ENCODE data around the gene SZT2.

The SZT2 gene

DNA sequence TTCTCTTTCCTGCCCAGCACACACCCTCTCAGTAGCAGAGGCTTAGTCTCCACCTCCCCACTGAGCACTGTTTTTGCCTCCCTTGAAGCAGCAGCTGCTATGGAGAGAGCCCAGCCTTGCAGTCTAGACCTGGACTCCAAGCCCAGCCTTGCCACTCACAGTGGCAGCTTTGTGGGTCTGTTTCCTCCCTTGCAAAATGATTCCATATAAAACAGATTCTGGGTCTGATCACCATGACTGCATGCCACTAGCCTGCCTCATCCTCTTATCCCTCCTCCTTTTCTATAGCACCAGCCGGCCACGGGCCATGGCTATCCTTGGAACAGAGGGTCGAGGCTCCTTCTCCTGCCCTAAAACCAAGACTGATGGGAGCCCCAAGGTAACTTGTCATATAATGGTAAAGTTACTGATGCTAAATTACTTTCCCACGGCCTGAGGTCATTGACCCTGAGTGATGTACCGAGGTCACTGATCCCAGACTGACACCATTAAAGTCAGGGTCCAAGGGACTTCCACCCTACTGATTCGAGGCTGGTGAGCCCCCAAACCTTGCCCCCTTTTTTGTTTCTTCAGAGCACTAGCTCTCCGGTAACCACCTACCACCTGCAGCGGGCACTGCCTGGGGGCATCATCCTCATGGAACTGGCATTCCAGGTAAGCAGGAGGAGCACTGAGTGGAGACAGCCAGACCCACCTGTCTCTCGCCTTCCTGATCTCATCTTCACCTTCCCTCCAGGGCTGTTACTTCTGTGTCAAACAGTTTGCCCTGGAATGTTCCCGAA lies 56.1 kb downstream of the SZT2 start:
- H3K9me3 Mint-ChIP-seq (ENCODE audit: low read depth), result no peaks in the 10 kb centered on the region
- H3K27ac Mint-ChIP-seq, result no peak overlapping the region
- peaks cover 3% of the 10 kb centered on the region for H3K36me3 Mint-ChIP-seq
- H3K4me3 Mint-ChIP-seq, result no peak overlapping the region
- no peaks in the 10 kb centered on the region for H3K4me1 Mint-ChIP-seq (ENCODE audit: low read depth)
- H3K27me3 Mint-ChIP-seq, result no peaks in the 10 kb centered on the region

DNA sequence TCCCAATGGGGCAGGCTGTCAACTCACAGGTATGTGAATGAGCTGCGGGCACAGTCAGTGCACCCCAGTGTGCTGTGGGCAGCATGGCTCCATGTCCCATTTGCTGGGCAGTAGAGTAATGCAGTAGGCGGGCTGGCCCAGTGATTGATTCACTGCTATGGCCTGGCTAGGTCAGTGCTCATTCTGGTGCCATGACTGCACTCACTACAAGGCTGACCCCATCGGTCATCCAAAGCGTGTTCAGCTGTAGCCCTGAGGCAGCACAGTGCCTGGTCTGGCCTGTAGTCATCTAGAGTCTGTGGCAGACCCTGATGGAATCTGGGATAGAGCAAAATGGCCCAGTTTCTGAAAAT lies 56.7 kb downstream of the SZT2 start:
- H3K4me1 Mint-ChIP-seq (ENCODE audit: low read depth), result no peaks in the 10 kb centered on the region
- H3K9me3 Mint-ChIP-seq (ENCODE audit: low read depth), result no peaks in the 10 kb centered on the region
- H3K36me3 Mint-ChIP-seq, result peaks cover 4% of the 10 kb centered on the region
- H3K27me3 Mint-ChIP-seq, result no peaks in the 10 kb centered on the region
- no peak overlapping the region for H3K27ac Mint-ChIP-seq
- no peak overlapping the region for H3K4me3 Mint-ChIP-seq

DNA sequence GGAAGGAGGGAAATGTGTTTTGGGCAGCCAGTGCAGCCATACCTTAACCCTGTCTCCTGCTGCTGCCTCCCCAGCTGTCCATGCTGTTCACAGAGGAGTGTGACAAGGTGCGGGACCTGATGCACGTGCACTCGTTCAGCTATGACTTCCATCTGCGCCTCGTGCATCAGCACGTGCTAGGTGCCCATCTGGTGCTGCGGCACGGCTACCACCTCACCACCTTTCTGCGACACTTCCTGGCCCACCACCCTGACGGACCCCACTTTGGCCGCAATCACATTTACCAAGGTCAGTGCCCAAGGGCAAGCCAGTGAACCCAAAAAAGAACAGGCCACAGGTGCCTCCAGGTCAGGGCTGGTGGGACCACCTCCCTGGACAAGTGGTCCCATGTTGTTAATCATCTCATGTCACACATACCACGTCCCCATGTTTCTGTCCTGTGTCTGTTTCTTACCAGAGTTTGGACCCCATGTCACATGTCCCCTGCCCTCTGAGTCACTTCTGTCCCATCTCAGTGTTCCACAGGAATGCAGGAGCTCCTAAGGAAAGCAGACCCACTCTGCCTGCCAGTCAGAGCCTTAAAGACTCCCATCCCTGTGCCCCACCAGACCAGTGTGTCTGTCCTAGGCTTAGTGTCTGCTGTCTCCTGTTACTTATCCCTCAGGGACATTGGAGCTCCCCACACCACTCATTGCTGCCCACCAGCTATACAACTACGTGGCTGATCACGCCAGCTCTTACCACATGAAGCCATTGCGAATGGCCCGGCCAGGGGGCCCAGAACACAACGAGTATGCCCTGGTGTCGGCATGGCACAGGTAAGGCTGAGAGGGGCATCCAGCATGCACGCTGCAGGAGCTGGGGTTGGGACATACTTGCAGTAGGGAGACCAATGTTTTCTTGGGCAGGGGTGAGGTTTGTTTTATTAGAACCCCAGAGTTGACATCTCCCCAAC lies 57.5 kb downstream of the SZT2 start:
- no peak overlapping the region for H3K27ac Mint-ChIP-seq
- no peak overlapping the region for H3K4me3 Mint-ChIP-seq
- no peaks in the 10 kb centered on the region for H3K9me3 Mint-ChIP-seq (ENCODE audit: low read depth)
- no peaks in the 10 kb centered on the region for H3K27me3 Mint-ChIP-seq
- peaks cover 4% of the 10 kb centered on the region for H3K36me3 Mint-ChIP-seq
- no peaks in the 10 kb centered on the region for H3K4me1 Mint-ChIP-seq (ENCODE audit: low read depth)

DNA sequence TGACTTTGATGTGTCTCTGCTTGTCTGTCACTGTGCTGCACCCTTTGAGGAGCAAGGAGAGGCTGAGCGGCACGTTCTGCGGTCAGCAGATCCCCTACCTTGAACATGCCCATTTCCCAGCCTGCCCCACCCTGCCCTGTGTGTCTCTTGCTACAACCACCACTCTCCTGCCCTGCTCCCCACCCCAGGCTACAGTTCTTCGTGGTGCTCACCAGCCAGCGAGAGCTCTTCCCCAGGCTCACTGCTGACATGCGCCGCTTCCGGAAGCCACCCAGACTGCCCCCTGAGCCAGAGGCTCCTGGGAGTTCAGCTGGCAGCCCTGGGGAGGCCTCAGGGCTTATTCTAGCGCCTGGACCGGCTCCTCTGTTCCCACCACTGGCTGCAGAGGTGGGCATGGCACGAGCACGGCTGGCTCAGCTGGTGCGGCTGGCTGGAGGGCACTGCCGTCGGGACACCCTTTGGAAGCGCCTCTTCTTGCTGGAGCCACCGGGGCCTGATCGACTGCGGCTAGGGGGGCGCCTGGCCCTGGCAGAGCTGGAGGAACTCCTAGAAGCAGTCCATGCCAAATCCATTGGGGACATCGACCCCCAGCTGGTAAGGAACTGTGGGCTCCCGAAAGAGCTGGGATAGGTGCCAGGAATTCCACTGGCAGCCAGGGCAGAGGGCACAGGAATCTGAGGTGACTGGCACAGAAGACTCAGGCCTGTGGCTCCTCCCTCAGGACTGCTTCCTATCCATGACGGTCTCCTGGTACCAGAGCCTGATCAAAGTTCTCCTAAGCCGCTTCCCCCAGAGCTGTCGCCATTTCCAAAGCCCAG lies 58.4 kb downstream of the SZT2 start:
- Mint-ChIP-seq H3K4me3 (no peak overlapping the region), H3K27me3 (no peaks in the 10 kb centered on the region), H3K4me1 (ENCODE audit: low read depth) (peaks cover 7% of the 10 kb centered on the region), H3K36me3 (peaks cover 4% of the 10 kb centered on the region), H3K9me3 (ENCODE audit: low read depth) (no peaks in the 10 kb centered on the region), H3K27ac (no peak overlapping the region)

DNA sequence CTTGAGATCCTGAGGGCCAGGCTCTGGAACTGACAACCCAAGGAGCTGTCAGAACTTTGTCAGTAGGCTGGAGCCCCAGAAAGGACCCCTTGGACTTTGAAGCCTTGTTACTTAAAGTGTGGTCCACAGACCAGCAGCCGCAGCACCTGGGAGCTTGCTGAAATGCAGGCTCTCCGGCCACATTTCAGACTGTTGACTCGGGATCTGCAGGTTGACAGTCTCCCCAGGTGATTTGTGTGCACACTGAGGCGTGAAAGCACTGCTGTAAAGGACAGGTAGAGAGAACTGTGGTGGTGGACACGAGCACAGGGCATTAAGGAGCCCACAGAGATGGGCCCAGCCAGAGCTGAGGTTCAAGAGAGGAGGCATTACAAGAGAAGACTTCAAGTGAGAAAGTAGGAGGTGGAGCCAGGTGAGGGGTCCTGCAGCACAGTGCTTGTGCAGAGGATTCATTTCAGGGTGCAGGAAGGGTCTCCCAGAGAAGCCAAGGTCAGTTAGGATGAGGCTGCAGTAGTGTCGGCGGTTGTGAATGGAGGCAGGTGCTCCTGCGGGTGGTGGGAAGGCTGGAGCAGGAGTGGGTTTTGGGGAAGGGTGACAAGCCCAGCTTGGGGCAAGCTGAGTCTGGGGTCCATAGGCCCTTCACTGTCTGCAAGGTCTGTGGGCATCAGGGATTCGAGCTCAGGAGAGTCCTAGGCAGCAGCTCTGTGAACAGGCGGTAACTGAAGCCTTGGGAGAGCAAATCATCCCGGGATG lies 59.4 kb downstream of the SZT2 start:
- Mint-ChIP-seq H3K27ac (no peak overlapping the region), H3K27me3 (no peaks in the 10 kb centered on the region), H3K36me3 (peaks cover 4% of the 10 kb centered on the region), H3K9me3 (ENCODE audit: low read depth) (no peaks in the 10 kb centered on the region), H3K4me1 (ENCODE audit: low read depth) (peaks cover 11% of the 10 kb centered on the region), H3K4me3 (no peak overlapping the region)

DNA sequence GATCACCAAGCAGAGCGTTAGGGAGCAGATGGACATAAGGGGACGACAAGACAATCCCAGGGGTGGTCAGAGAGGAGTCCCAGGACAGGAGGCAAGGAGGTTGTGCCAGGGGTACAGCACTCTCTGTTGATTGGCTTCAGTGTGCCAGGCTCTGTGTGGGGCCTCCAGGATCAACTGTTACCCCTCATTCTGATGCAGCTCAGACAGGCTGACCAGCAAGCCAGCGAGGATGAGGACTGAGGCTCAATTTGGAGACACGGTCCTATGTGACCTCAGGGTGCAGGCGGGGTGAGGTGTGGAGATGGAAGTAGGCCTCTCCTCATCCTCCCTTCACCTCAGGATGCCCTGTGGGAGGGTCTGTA lies 60.0 kb downstream of the SZT2 start:
- H3K9me3 Mint-ChIP-seq (ENCODE audit: low read depth), result no peaks in the 10 kb centered on the region

DNA sequence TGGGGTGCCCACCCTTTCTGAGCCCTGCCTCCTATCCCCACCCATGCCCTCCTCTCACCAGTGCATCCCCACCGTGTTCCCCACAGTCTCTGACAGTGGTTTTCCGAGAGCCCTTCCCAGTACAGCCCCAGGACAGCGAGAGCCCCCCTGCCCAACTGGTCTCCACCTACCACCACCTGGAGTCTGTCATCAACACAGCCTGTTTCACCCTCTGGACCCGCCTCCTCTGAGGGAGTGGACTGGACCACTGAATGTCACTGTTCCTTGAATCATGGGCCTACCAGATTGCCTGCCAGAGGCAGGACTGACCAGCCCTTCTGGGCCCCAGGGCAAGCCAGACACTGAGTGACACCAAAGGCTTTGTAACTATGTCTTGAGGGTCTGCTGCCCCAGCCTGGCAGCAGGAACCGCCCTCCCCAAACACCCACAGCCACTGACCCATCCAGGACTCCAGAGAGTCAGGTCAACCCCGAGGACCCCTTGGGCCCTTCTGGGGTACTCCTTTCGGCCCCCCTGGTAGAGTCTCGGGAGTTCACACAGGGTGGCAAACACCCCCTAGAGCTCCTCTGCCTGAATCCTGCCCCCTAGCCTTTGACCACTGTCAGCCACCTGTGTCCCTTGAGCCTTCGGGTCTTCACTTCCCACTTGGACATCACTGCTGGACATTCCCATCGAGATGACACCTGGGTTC lies 60.7 kb downstream of the SZT2 start:
- no peaks in the 10 kb centered on the region for H3K9me3 Mint-ChIP-seq (ENCODE audit: low read depth)
- peaks cover 3% of the 10 kb centered on the region for H3K27me3 Mint-ChIP-seq
- H3K36me3 Mint-ChIP-seq, result peaks cover 4% of the 10 kb centered on the region
- H3K4me1 Mint-ChIP-seq (ENCODE audit: low read depth), result peaks cover 21% of the 10 kb centered on the region
- no peak overlapping the region for H3K4me3 Mint-ChIP-seq
- no peak overlapping the region for H3K27ac Mint-ChIP-seq

More for the DNA sequence above, 60.0 kb downstream of the SZT2 start:
- no peak overlapping the region for H3K27ac Mint-ChIP-seq
- peaks cover 16% of the 10 kb centered on the region for H3K4me1 Mint-ChIP-seq (ENCODE audit: low read depth)
- H3K4me3 Mint-ChIP-seq, result no peak overlapping the region
- H3K36me3 Mint-ChIP-seq, result peaks cover 4% of the 10 kb centered on the region
- peaks cover 2% of the 10 kb centered on the region for H3K27me3 Mint-ChIP-seq

DNA sequence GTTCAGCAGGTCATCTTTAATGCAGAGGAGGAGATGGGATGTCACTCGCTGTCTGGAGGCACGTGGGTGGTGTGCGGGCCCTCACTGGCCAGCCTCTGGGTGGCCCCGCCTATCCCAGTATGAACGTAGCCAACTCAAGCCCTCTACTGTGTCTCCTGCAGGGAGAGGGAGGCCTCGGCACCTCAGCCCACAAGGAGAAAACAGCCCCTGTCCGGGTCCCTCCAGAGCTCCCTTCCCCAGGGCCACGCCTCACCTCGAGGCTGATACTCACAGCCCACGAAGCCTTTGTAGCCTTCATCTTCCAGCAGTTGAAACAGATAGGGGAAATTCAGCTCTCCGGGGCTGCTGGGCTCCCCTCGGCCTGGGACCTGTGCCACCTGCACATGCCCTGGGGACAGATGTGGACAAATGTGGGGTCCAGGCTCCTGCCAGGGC lies 61.5 kb downstream of the SZT2 start:
- Mint-ChIP-seq H3K27ac (no peak overlapping the region), H3K4me1 (ENCODE audit: low read depth) (peaks cover 21% of the 10 kb centered on the region), H3K9me3 (ENCODE audit: low read depth) (no peaks in the 10 kb centered on the region)

DNA sequence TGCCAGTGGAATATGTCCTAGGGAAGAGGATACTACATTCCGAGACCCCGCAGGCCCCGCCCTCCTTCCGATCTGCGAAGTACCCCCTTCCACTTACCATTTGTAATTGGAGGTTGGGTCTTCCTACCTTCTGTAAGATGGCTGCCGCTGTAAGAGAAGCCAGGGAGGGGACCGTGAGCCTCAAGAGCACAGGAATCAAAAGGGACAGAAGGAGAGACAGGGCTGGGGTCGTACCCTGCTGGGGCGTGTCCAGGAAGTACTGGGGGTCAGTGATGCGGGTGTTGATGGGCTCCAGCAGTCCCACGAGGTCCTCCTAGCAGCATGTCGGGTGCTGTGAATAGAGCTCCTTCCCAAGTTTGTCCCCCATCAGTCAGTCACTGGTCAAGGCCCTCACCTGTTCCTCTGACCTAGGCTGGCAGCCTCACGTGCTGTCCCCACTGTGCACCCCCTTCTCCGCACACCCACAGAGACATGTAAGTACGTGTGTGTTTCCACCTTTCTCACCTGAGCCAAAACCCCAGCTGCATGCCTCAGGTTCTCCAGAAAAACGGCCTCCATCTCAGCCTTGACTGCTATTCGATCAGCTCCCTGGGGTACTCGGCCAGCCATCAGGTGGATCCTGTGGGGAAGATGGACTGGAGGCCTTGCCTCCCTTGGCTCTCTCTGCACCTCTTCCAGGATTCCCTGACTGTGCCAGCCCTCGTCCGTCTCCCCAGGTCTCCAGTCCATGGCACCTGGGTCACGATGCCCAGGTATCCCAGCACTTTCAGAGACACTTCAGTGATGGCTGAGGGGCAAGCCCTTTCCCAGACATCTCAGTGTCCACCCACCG lies 62.2 kb downstream of the SZT2 start:
- Mint-ChIP-seq H3K36me3 (peaks cover 3% of the 10 kb centered on the region), H3K9me3 (ENCODE audit: low read depth) (no peaks in the 10 kb centered on the region), H3K4me1 (ENCODE audit: low read depth) (peaks cover 21% of the 10 kb centered on the region), H3K27ac (peak overlapping the region; percentile 75), H3K4me3 (peak overlapping the region; percentile 84), H3K27me3 (peaks cover 12% of the 10 kb centered on the region)

More for the DNA sequence above, 61.5 kb downstream of the SZT2 start:
- Mint-ChIP-seq H3K4me3 (no peak overlapping the region), H3K36me3 (peaks cover 4% of the 10 kb centered on the region), H3K27me3 (peaks cover 7% of the 10 kb centered on the region)

DNA sequence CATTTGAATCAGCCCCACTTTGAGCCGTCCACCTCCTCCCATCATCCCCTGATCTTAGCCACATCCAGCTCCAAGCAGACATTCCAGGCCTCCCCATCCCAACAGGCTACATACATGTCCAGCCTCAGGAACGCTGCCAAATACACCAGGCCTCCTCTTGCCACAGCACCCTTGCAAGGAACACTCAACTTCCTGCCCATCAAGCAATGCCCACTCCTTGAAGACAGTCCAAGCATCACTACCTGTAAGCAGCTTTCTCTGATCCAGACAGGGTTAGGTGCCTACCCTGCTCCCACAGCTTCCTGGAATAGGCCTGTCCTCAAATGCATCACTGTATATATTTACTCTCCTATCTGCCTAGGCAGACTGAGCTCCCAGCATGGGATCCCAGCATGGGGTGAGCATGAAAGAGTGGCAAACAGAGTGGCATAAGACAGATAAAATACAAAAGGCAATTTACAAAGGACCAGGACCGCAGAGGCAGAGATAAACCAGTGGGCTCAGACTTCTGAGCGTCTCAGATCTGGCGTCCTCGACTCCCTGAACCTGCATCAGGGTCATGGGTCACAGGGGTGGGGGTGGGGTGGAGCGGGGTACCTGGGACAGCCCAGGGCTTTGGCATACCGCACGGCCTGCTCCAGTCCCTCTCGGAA lies 63.2 kb downstream of the SZT2 start:
- H3K9me3 Mint-ChIP-seq (ENCODE audit: low read depth), result no peaks in the 10 kb centered on the region
- H3K36me3 Mint-ChIP-seq, result peaks cover 3% of the 10 kb centered on the region
- peak overlapping the region; percentile 75 for H3K27ac Mint-ChIP-seq
- H3K4me3 Mint-ChIP-seq, result peak overlapping the region; percentile 84
- peaks cover 21% of the 10 kb centered on the region for H3K4me1 Mint-ChIP-seq (ENCODE audit: low read depth)
- peaks cover 16% of the 10 kb centered on the region for H3K27me3 Mint-ChIP-seq

DNA sequence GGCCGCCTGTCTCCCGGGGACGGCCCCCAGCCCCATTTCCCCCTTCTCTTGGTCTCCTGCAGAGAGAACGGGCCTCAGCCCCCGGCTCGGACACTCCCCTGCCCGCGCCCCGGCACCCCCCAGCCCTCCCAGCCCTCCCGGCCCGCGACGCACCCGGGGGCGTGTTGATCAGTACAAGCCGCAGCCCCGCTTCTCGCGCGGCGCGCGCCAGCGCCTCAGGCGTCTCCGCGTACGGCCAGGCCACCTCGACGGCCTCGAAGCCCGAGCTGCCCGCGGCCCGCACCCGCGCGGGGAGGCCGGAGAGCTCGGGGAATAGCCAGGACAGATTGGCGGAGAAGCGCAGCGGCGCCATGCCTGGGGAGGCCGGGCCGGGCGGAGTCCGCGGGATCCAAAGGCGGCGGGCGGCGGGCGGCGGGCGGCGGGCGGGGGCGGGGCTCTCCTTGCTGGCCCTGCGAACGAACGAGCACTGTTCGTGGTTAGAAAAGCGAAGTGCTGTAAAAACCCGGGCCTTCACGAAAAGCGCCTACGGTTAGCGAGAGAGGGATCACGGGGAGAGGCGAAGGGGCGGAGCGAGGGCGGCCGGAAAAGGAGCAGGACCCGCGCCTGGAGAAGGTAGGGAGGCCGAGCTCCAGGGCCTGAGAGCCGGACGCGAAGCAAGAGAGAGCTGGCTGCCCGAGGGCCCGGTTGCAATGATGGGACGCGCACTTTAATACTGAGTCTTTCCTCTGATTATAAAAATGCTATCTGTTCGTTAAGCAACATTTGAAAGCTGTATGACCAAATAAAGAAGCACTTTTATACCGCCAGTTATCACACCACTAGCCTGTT lies 64.0 kb downstream of the SZT2 start, which contains the start of gene HYI:
TSS of gene HYI (minus strand) at position 490 of the 828 bp plus-strand sequence. CDS start at position 352, 138 bp downstream.
- H3K4me3 Mint-ChIP-seq, result peak within 1 kb of the TSS; percentile 91
- H3K27ac Mint-ChIP-seq, result peak within 1 kb of the TSS; percentile 82
- peaks cover 21% of the 10 kb centered on the region for H3K4me1 Mint-ChIP-seq (ENCODE audit: low read depth)
- peaks cover 16% of the 10 kb centered on the region for H3K27me3 Mint-ChIP-seq
- H3K36me3 Mint-ChIP-seq, result peaks cover 3% of the 10 kb centered on the region
- H3K9me3 Mint-ChIP-seq (ENCODE audit: low read depth), result no peaks in the 10 kb centered on the region

Data from activated naive CD8-positive, alpha-beta T cell (primary cell).